GM12875 (cell line): ENCODE measurements around the gene POLE.

ENCODE experiments used
- H3K4me3 ChIP-seq: one replicate; pipeline ENCODE4 v1.5.1; 2011; ENCODE audit warnings: low read depth, low read length, control low read depth
- TF ChIP-seq, protein P1 (sequence below): IDR thresholded peaks from 2 replicates; pipeline ENCODE4 v1.5.1; 2011; ENCODE audit warnings: low read depth, mild to moderate bottlenecking, control low read depth, inconsistent platforms, low read length, moderate library complexity, borderline replicate concordance; ENCODE audit not compliant: insufficient read depth

Gene POLE

DNA sequence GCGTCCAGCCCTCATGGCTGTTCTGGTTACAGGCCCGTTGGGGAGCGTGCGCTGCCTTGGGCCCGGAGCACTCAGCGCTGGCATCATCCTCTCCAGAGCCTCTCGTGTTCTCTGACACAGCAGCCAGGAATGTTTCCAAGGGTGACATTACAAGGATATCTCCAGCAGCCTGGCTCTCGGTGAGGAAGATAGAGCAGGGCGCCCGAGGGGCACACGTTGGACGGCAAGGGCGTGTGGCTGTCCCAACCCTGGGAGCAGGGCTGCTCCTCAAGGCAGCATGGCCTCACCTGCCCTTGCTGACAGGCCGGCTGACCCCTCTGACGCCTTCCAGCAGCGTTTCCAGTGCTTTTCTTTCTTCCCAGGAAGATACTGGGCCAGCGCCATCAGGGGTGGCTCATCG, 91.1 kb downstream of the POLE start:
- H3K4me3 ChIP-seq: no peak overlapping the region
- TF ChIP-seq, protein P1, sequence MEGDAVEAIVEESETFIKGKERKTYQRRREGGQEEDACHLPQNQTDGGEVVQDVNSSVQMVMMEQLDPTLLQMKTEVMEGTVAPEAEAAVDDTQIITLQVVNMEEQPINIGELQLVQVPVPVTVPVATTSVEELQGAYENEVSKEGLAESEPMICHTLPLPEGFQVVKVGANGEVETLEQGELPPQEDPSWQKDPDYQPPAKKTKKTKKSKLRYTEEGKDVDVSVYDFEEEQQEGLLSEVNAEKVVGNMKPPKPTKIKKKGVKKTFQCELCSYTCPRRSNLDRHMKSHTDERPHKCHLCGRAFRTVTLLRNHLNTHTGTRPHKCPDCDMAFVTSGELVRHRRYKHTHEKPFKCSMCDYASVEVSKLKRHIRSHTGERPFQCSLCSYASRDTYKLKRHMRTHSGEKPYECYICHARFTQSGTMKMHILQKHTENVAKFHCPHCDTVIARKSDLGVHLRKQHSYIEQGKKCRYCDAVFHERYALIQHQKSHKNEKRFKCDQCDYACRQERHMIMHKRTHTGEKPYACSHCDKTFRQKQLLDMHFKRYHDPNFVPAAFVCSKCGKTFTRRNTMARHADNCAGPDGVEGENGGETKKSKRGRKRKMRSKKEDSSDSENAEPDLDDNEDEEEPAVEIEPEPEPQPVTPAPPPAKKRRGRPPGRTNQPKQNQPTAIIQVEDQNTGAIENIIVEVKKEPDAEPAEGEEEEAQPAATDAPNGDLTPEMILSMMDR: no peak

DNA sequence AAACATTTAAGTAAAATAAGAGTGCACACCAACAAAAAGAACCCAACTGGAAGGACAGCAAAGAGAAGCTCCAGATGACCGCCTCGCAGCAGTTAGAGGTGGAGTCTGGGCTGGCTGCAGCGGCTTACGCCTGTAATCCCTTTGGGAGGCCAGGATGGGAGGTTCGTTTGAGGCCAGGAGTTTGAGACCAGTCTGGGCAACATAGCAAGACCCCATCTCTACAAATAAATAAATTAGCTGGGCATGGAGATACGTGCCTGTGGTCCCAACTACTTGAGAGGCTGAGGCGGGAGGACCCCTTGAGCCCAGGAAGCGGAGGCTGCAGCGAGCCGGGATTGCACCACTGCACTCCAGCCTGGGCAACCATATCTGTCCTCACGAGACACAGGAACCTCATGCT, 92.0 kb downstream of the POLE start:
- TF ChIP-seq, protein P1: no peak
- H3K4me3 ChIP-seq: no peak overlapping the region

DNA sequence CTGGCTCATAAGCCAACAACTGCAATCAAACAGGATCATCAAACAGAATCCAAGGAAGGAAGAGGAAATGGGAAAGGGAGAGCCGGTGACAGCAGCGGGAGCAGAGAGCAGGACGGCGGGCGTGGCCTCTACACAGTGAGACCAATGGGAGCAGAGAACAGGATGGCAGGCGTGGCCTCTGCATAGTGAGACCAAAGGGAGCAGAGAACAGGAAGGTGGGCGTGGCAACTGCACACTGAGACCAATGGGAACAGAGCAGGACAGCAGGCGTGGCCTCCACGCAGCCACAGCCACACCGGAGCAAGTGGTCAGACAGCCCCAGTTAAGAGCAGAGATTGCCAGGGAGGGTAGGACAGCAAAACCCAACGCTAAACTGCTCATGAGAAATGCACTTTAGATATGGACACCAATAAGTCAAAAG, 93.2 kb downstream of the POLE start:
- no peak overlapping the region for H3K4me3 ChIP-seq
- TF ChIP-seq, protein P1: no peak

DNA sequence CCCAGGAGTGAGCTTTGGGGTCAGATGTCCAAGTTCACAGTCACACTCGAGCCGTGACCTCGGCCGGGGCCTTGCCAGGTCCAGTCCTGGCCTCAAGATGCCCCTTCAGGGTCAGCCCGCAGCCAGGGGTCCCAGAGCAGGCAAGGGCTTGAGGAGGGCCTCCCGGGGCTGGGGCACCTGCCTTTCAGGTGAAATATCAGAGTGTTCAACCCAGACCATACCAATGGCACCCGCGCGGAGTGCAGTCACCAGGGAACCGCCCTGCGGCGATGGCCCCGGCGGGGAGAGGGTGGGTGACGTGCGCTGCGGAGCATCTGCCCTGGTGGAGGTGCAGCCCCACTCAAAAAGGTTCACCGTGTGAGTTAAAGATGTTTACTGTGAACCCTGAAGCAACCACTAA, 93.6 kb downstream of the POLE start:
- TF ChIP-seq, protein P1: no peak
- H3K4me3 ChIP-seq: no peak overlapping the region

DNA sequence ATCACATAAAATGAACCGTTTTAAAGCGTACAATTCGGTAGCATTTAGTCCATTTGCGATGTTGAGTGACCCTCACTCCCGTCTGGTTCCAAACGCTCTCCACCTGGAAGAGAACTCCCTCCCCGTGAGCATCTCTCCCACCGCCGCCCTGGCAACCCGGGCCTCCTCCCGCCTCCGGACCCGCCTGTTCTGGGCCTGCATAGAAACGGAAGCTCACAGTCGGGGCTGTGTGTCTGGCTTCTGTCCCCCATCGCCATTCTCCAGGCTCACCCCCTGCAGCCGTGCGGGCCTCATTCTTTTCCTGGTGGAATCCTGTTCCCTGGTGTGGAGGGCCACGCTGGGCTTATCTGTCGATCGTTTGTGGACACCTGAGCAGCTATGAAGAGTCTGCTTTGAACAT, 94.1 kb downstream of the POLE start:
- TF ChIP-seq, protein P1: no peak
- H3K4me3 ChIP-seq: no peak overlapping the region

DNA sequence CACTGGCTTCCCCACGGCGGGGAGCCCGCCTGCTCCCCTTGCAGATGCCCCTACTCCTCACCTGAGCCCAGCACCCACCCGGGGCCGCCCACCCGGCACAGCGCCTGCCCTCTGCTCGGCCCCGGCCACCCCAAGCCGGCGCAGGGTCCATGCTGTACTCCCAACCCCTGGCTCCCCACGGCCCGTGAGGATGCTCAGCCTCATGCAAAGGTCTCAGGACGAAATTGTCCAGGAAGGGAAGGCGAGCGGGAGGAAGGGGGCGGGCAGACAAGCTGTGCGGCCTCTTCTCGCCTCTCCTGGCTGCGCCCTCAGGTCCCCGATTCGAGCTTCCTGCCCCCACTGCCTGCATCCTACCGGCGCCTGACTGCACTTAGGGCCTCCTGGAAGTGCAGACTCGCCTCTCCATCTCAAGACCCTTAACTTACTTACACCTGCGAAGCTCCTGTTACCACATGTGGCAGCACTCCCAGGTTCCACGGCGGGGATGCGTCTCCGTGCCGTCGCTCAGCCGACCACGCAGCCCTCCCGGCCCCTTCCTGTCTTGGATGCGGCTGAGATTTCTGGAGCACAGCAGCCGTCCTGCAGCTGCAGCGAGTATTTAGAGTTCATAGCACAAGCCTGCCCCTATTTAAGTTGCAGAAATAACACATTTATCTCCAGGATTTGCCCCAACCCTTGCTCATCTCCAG, 94.7 kb downstream of the POLE start:
- TF ChIP-seq, protein P1: no peak
- H3K4me3 ChIP-seq: no peak overlapping the region
